Esophagus muscularis mucosa (tissue), 3 donors: Measurements from ENCODE around the gene TTLL5.

ENCODE experiments used
- POLR2A ChIP-seq: fragments of 450-650 bp; IDR thresholded peaks from one replicate; pipeline ENCODE4 v1.6.1; 2017; ENCODE audit warnings: antibody characterized with exemption, moderate library complexity, mild to moderate bottlenecking, low read depth
- TF ChIP-seq, protein P1 (sequence below), 3 experiments: fragments of 200-600 bp in 2 of 3; fragments of 450-650 bp in 1 of 3; sonication (generic) in 2 of 3; IDR thresholded peaks; one replicate each; pipeline ENCODE4 v1.5.1; 2017 to 2019; ENCODE audit warnings: antibody characterized with exemption in 3 of 3, mild to moderate bottlenecking in 2 of 3, moderate library complexity in 1 of 3

GRCh38 chr14:75700295-75700694 lies 39.2 kb downstream of the TTLL5 start:
- TF ChIP-seq, protein P1, sequence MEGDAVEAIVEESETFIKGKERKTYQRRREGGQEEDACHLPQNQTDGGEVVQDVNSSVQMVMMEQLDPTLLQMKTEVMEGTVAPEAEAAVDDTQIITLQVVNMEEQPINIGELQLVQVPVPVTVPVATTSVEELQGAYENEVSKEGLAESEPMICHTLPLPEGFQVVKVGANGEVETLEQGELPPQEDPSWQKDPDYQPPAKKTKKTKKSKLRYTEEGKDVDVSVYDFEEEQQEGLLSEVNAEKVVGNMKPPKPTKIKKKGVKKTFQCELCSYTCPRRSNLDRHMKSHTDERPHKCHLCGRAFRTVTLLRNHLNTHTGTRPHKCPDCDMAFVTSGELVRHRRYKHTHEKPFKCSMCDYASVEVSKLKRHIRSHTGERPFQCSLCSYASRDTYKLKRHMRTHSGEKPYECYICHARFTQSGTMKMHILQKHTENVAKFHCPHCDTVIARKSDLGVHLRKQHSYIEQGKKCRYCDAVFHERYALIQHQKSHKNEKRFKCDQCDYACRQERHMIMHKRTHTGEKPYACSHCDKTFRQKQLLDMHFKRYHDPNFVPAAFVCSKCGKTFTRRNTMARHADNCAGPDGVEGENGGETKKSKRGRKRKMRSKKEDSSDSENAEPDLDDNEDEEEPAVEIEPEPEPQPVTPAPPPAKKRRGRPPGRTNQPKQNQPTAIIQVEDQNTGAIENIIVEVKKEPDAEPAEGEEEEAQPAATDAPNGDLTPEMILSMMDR (IDR thresholded peaks at IDR 0.05): no peak
- no peak for TF ChIP-seq POLR2A
